GM23338 (cell line): ENCODE results near the gene UBE3C. TPM values are rescaled to one million over a fixed set of nuclear protein-coding genes. Genes with fewer than 3 reads are reported as not detected.

Source experiments
- ATAC-seq: fragments of 200-7000 bp; cut with Tn5 transposase; 3 replicates; pipeline ENCODE4 v1.9.1; 2020
- DNase-seq: peaks from one replicate; pipeline ENCODE4 v3.0.0-alpha.2; 2015; ENCODE audit warnings: low spot score
- H2AFZ ChIP-seq: fragments of 200-600 bp; sonication (generic); 2 replicates; pipeline ENCODE4 v1.8.0; 2016; ENCODE audit warnings: antibody characterized with exemption, mild to moderate bottlenecking, moderate library complexity
- H3F3A ChIP-seq: fragments of 200-600 bp; sonication (generic); replicated peaks from 2 replicates; pipeline ENCODE4 v1.8.0; 2017; ENCODE audit warnings: antibody characterized with exemption, mixed run types, low read depth
- H3K27ac ChIP-seq: fragments of 200-600 bp; sonication (generic); 2 replicates; pipeline ENCODE4 v1.6.1; 2016; ENCODE audit warnings: low read depth
- H3K27me3 ChIP-seq: fragments of 200-600 bp; sonication (generic); 2 replicates; pipeline ENCODE4 v1.8.0; 2016; ENCODE audit warnings: mild to moderate bottlenecking, mixed run types, moderate library complexity; ENCODE audit not compliant: insufficient read depth
- H3K36me3 ChIP-seq: fragments of 200-600 bp; sonication (generic); 2 replicates; pipeline ENCODE4 v1.8.0; 2016; ENCODE audit warnings: mild to moderate bottlenecking; ENCODE audit not compliant: insufficient read depth
- H3K4me1 ChIP-seq: fragments of 200-600 bp; sonication (generic); 2 replicates; pipeline ENCODE4 v1.8.0; 2016; ENCODE audit warnings: mild to moderate bottlenecking, moderate library complexity; ENCODE audit not compliant: insufficient read depth
- H3K4me2 ChIP-seq: fragments of 200-600 bp; sonication (generic); 2 replicates; pipeline ENCODE4 v1.7.1; 2017; ENCODE audit warnings: mixed run types
- H3K4me3 ChIP-seq: fragments of 200-600 bp; sonication (generic); 2 replicates; pipeline ENCODE4 v1.6.1; 2016; ENCODE audit warnings: mixed run types
- H3K79me2 ChIP-seq: fragments of 200-600 bp; sonication (generic); replicated peaks from 2 replicates; pipeline ENCODE4 v1.8.0; 2017; ENCODE audit warnings: mild to moderate bottlenecking; ENCODE audit not compliant: insufficient read depth
- H3K9me2 ChIP-seq: fragments of 200-600 bp; sonication (generic); 2 replicates; pipeline ENCODE4 v1.8.0; 2017; ENCODE audit not compliant: insufficient read depth
- H4K20me1 ChIP-seq: fragments of 200-600 bp; sonication (generic); replicated peaks from 2 replicates; pipeline ENCODE4 v1.8.0; 2017; ENCODE audit warnings: mild to moderate bottlenecking; ENCODE audit not compliant: insufficient read depth
- H3K27ac Mint-ChIP-seq: 2 replicates; pipeline ENCODE4 v1.8.0; 2020; ENCODE audit warnings: inconsistent platforms, mild to moderate bottlenecking, moderate library complexity, mixed read lengths
- H3K27me3 Mint-ChIP-seq: 3 replicates; pipeline ENCODE4 v1.8.0; 2022; ENCODE audit warnings: low read depth, mild to moderate bottlenecking, moderate library complexity, mixed read lengths, inconsistent platforms; ENCODE audit not compliant: insufficient read depth, poor library complexity
- H3K36me3 Mint-ChIP-seq: 3 replicates; pipeline ENCODE4 v1.8.0; 2021; ENCODE audit warnings: low read depth, mild to moderate bottlenecking, inconsistent platforms, moderate library complexity, mixed read lengths
- H3K4me1 Mint-ChIP-seq: 3 replicates; pipeline ENCODE4 v1.8.0; 2020; ENCODE audit warnings: mild to moderate bottlenecking, inconsistent platforms, mixed read lengths
- H3K4me3 Mint-ChIP-seq: 3 replicates; pipeline ENCODE4 v1.8.0; 2021; ENCODE audit warnings: moderate library complexity, mild to moderate bottlenecking, inconsistent platforms, mixed read lengths
- H3K9me3 Mint-ChIP-seq: 3 replicates; pipeline ENCODE4 v1.8.0; 2020; ENCODE audit warnings: moderate library complexity, mild to moderate bottlenecking, inconsistent platforms, mixed read lengths
- CREB1 ChIP-seq: fragments of 250-450 bp; sonication (Bioruptor Pico); IDR thresholded peaks from 2 replicates; pipeline ENCODE4 v1.5.0; 2020; ENCODE audit warnings: low read depth, mild to moderate bottlenecking, moderate library complexity
- EZH2 ChIP-seq: fragments of 200-600 bp; sonication (generic); IDR thresholded peaks from one replicate; pipeline ENCODE4 v1.8.0; 2017; ENCODE audit warnings: antibody characterized with exemption, mild to moderate bottlenecking, low read depth; ENCODE audit not compliant: unreplicated experiment
- EZH2phosphoT487 ChIP-seq: fragments of 200-600 bp; sonication (generic); IDR thresholded peaks from one replicate; pipeline ENCODE4 v1.8.1; 2018; ENCODE audit warnings: antibody characterized with exemption; ENCODE audit not compliant: unreplicated experiment
- JUNB ChIP-seq: IDR thresholded peaks from one replicate; pipeline ENCODE4 v1.6.1; 2016; ENCODE audit warnings: antibody characterized with exemption; ENCODE audit not compliant: unreplicated experiment
- NANOG ChIP-seq: IDR thresholded peaks from 2 replicates; pipeline ENCODE4 v1.6.1; 2016; ENCODE audit warnings: antibody characterized with exemption, borderline replicate concordance
- POLR2AphosphoS5 ChIP-seq: IDR thresholded peaks from 2 replicates; pipeline ENCODE4 v1.6.1; 2016; ENCODE audit warnings: antibody characterized with exemption, low read depth
- STAT1 ChIP-seq: IDR thresholded peaks from one replicate; pipeline ENCODE4 v1.6.1; 2016; ENCODE audit warnings: antibody characterized with exemption; ENCODE audit not compliant: unreplicated experiment
- ZNF114 ChIP-seq: fragments of 250-450 bp; sonication (Bioruptor Pico); IDR thresholded peaks from 2 replicates; pipeline ENCODE4 v1.5.0; 2020; ENCODE audit warnings: mild to moderate bottlenecking, moderate library complexity
- ZNF331 ChIP-seq: fragments of 250-450 bp; sonication (Bioruptor Pico); IDR thresholded peaks from 2 replicates; pipeline ENCODE4 v1.5.0; 2020; ENCODE audit warnings: low read depth, mild to moderate bottlenecking, moderate library complexity
- polyA plus RNA-seq: library from polyadenylated mRNA; unstranded; fragments of >200 nt; fragmentation: Nextera tagmentation; extraction: Ambion mirVana; gene quantifications from 2 replicates; pipeline ENCODE4 v1.2.1, GENCODE V29; 2016
- total RNA-seq: library from RNA; depleted of rRNA; stranded (reverse); fragments of >200 nt; shearing (Covaris generic); gene quantifications from 2 replicates; pipeline ENCODE4 v1.2.3, GENCODE V29; 2014
- TF ChIP-seq, protein P1 (sequence below): fragments of 250-450 bp; sonication (Bioruptor Pico); IDR thresholded peaks from 2 replicates; pipeline ENCODE4 v1.5.0; 2020; ENCODE audit warnings: mild to moderate bottlenecking, moderate library complexity
- TF ChIP-seq, protein P2 (sequence below): IDR thresholded peaks from 2 replicates; pipeline ENCODE4 v1.6.1; 2016; ENCODE audit warnings: antibody characterized with exemption
- TF ChIP-seq, protein P3 (sequence below), 2 experiments: fragments of 200-600 bp in 1 of 2; sonication (generic) in 1 of 2; conservative IDR thresholded peaks; 2 replicates each; pipeline versions ENCODE4 v1.5.1 to v1.6.1; 2016 to 2017; ENCODE audit warnings: antibody characterized with exemption in 2 of 2, low read depth in 2 of 2, mild to moderate bottlenecking in 2 of 2, moderate library complexity in 1 of 2

The UBE3C gene
- total and polyA plus RNA-seq, 2 experiments from 2014 or later, result 16.8 to 76.9 TPM

DNA sequence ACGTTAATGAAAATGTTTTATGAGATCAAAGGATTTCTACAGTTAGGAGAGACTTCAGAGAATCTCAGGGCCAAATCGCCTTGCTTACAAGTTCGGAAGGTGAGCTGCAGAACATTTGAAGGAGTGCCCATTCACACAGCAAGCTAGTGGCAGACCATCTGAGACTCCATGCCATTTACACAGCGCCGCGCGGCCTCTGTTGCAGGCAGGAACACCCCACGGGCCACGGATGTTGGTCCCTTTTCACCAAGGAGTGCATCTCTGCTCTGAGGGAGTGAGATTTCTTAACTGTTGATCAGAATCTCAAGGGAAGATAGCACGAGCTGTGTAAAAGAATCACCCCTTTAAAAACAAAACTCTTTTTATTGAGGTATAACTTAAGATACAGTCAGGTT, 1.8 kb downstream of the UBE3C start (continued):
- TF ChIP-seq, protein P1, sequence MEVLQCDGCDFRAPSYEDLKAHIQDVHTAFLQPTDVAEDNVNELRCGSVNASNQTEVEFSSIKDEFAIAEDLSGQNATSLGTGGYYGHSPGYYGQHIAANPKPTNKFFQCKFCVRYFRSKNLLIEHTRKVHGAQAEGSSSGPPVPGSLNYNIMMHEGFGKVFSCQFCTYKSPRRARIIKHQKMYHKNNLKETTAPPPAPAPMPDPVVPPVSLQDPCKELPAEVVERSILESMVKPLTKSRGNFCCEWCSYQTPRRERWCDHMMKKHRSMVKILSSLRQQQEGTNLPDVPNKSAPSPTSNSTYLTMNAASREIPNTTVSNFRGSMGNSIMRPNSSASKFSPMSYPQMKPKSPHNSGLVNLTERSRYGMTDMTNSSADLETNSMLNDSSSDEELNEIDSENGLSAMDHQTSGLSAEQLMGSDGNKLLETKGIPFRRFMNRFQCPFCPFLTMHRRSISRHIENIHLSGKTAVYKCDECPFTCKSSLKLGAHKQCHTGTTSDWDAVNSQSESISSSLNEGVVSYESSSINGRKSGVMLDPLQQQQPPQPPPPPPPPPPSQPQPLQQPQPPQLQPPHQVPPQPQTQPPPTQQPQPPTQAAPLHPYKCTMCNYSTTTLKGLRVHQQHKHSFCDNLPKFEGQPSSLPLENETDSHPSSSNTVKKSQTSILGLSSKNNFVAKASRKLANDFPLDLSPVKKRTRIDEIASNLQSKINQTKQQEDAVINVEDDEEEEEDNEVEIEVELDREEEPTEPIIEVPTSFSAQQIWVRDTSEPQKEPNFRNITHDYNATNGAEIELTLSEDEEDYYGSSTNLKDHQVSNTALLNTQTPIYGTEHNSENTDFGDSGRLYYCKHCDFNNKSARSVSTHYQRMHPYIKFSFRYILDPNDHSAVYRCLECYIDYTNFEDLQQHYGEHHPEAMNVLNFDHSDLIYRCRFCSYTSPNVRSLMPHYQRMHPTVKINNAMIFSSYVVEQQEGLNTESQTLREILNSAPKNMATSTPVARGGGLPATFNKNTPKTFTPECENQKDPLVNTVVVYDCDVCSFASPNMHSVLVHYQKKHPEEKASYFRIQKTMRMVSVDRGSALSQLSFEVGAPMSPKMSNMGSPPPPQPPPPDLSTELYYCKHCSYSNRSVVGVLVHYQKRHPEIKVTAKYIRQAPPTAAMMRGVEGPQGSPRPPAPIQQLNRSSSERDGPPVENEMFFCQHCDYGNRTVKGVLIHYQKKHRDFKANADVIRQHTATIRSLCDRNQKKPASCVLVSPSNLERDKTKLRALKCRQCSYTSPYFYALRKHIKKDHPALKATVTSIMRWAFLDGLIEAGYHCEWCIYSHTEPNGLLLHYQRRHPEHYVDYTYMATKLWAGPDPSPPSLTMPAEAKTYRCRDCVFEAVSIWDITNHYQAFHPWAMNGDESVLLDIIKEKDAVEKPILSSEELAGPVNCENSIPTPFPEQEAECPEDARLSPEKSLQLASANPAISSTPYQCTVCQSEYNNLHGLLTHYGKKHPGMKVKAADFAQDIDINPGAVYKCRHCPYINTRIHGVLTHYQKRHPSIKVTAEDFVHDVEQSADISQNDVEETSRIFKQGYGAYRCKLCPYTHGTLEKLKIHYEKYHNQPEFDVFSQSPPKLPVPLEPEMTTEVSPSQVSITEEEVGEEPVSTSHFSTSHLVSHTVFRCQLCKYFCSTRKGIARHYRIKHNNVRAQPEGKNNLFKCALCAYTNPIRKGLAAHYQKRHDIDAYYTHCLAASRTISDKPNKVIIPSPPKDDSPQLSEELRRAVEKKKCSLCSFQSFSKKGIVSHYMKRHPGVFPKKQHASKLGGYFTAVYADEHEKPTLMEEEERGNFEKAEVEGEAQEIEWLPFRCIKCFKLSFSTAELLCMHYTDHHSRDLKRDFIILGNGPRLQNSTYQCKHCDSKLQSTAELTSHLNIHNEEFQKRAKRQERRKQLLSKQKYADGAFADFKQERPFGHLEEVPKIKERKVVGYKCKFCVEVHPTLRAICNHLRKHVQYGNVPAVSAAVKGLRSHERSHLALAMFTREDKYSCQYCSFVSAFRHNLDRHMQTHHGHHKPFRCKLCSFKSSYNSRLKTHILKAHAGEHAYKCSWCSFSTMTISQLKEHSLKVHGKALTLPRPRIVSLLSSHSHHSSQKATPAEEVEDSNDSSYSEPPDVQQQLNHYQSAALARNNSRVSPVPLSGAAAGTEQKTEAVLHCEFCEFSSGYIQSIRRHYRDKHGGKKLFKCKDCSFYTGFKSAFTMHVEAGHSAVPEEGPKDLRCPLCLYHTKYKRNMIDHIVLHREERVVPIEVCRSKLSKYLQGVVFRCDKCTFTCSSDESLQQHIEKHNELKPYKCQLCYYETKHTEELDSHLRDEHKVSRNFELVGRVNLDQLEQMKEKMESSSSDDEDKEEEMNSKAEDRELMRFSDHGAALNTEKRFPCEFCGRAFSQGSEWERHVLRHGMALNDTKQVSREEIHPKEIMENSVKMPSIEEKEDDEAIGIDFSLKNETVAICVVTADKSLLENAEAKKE (CRISPR knock-in tag), result no peak
- no peak for TF ChIP-seq NANOG

DNA sequence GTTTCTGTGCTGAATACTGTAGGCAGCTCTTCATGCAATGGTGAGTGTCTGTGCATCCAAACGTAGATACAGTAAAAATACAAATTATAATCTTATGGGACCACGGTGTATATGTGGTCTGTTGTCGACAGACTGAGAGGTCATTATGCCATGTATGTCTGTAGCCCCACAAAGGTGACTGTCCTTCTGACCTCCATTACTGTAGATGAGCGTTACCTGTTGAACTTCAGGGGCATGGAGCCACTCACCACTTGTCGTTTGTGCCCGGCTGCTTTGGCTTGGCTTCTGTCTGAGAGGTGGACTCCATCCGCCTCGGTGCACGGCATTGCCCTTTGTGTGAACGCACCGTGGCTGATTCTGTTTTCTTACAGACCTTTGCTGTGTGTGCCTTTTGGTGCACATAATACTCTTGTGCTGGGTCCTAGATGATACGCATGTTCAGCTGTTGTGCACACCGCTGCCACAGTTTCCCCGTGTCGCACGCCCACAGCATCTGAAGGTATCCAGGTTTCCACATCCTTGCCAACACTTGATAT, 2.9 kb downstream of the UBE3C start:
- no peaks in the 10 kb centered on the region for H3K9me3 Mint-ChIP-seq
- H3K4me2 ChIP-seq, result peak overlapping the region; percentile 32
- no peak overlapping the region for H3K4me3 ChIP-seq
- H3F3A ChIP-seq, result 0 out of 2 replicates have a peak, but pooled peaks cover 6% of the 10 kb centered on the region
- H3K27me3 ChIP-seq, result no peaks in the 10 kb centered on the region
- no peak overlapping the region for H3K27ac ChIP-seq
- no peak overlapping the region for H2AFZ ChIP-seq
- peaks cover 2% of the 10 kb centered on the region for H3K27me3 Mint-ChIP-seq
- ATAC-seq (no peak), DNase-seq (no peak)
- H3K4me3 Mint-ChIP-seq, result no peak overlapping the region; the same call in 2 of the 3 replicates
- no peaks in the 10 kb centered on the region for H3K9me2 ChIP-seq
- H4K20me1 ChIP-seq, result peaks cover 68% of the 10 kb centered on the region
- H3K27ac Mint-ChIP-seq, result no peak overlapping the region
- H3K36me3 Mint-ChIP-seq, result peaks cover 33% of the 10 kb centered on the region
- peaks cover 14% of the 10 kb centered on the region for H3K4me1 ChIP-seq
- peaks cover 48% of the 10 kb centered on the region for H3K4me1 Mint-ChIP-seq
- H3K36me3 ChIP-seq, result peaks cover 5% of the 10 kb centered on the region; the same call in 1 of the 2 replicates
- H3K79me2 ChIP-seq, result peaks cover 75% of the 10 kb centered on the region
- TF ChIP-seq CREB1, result no peak
- no peak for TF ChIP-seq EZH2
- no peak for TF ChIP-seq STAT1
- no peak for TF ChIP-seq ZNF331 (CRISPR knock-in tag)
- TF ChIP-seq JUNB, result no peak
- TF ChIP-seq ZNF114 (CRISPR knock-in tag), result no peak
- TF ChIP-seq, protein P2, sequence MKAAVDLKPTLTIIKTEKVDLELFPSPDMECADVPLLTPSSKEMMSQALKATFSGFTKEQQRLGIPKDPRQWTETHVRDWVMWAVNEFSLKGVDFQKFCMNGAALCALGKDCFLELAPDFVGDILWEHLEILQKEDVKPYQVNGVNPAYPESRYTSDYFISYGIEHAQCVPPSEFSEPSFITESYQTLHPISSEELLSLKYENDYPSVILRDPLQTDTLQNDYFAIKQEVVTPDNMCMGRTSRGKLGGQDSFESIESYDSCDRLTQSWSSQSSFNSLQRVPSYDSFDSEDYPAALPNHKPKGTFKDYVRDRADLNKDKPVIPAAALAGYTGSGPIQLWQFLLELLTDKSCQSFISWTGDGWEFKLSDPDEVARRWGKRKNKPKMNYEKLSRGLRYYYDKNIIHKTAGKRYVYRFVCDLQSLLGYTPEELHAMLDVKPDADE, result no peak
- TF ChIP-seq, protein P3, sequence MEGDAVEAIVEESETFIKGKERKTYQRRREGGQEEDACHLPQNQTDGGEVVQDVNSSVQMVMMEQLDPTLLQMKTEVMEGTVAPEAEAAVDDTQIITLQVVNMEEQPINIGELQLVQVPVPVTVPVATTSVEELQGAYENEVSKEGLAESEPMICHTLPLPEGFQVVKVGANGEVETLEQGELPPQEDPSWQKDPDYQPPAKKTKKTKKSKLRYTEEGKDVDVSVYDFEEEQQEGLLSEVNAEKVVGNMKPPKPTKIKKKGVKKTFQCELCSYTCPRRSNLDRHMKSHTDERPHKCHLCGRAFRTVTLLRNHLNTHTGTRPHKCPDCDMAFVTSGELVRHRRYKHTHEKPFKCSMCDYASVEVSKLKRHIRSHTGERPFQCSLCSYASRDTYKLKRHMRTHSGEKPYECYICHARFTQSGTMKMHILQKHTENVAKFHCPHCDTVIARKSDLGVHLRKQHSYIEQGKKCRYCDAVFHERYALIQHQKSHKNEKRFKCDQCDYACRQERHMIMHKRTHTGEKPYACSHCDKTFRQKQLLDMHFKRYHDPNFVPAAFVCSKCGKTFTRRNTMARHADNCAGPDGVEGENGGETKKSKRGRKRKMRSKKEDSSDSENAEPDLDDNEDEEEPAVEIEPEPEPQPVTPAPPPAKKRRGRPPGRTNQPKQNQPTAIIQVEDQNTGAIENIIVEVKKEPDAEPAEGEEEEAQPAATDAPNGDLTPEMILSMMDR (conservative IDR thresholded peaks at IDR 0.05; ENCODE audit: low read depth in 2 of 2), result no peak
- TF ChIP-seq POLR2AphosphoS5, result no peak
- TF ChIP-seq EZH2phosphoT487, result no peak
- TF ChIP-seq NANOG, result no peak
